Spleen (tissue), 11 donors: Measurements from ENCODE around the gene CXCL3. TPM values are rescaled to one million over a fixed set of nuclear protein-coding genes. Genes with fewer than 3 reads are reported as not detected.

ENCODE experiments used
- DNase-seq: peaks from one replicate; pipeline ENCODE4 v3.0.0-alpha.2; 2020
- H3K27ac ChIP-seq, 8 donors: fragments of 200-600 bp; sonication (generic) in 7 of 8; 1 replicate in 4 of 8; 2 replicates in 4 of 8; pipeline versions ENCODE4 v1.5.0 to v1.8.0; 2016 to 2021; ENCODE audit warnings: inconsistent platforms in 4 of 8, mild to moderate bottlenecking in 4 of 8, moderate library complexity in 1 of 8
- H3K27me3 ChIP-seq, 7 donors: fragments of 200-600 bp; sonication (generic) in 6 of 7; replicated peaks in 1 of 7; 1 replicate in 4 of 7; 2 replicates in 3 of 7; pipeline versions ENCODE4 v1.5.0 to v1.8.0; 2016 to 2021; ENCODE audit warnings: inconsistent platforms in 3 of 7, mild to moderate bottlenecking in 1 of 7
- H3K36me3 ChIP-seq, 6 donors: fragments of 200-600 bp; sonication (generic) in 5 of 6; 1 replicate in 4 of 6; 2 replicates in 2 of 6; pipeline versions ENCODE4 v1.5.0 to v1.8.0; 2016 to 2021; ENCODE audit warnings: inconsistent platforms in 2 of 6
- H3K4me1 ChIP-seq, 6 donors: fragments of 200-600 bp; sonication (generic) in 5 of 6; 1 replicate in 3 of 6; 2 replicates in 3 of 6; pipeline versions ENCODE4 v1.5.0 to v1.8.0; 2016 to 2021; ENCODE audit warnings: inconsistent platforms in 3 of 6
- H3K4me3 ChIP-seq, 8 donors: fragments of 200-600 bp; sonication (generic) in 7 of 8; 1 replicate in 4 of 8; 2 replicates in 4 of 8; pipeline versions ENCODE4 v1.5.0 to v1.8.0; 2016 to 2021; ENCODE audit warnings: inconsistent platforms in 4 of 8, mild to moderate bottlenecking in 4 of 8, moderate library complexity in 2 of 8
- H3K9me3 ChIP-seq, 8 donors: fragments of 200-600 bp; sonication (generic) in 7 of 8; 1 replicate in 4 of 8; 2 replicates in 4 of 8; pipeline versions ENCODE4 v1.5.0 to v1.8.0; 2016 to 2021; ENCODE audit warnings: inconsistent platforms in 4 of 8
- POLR2A ChIP-seq, 3 donors: fragments of 450-650 bp; IDR thresholded peaks; one replicate each; pipeline ENCODE4 v1.5.1; 2017; ENCODE audit warnings: antibody characterized with exemption in 3 of 3, mild to moderate bottlenecking in 1 of 3
- POLR2AphosphoS5 ChIP-seq, 3 donors: sonication (generic); formaldehyde crosslinking; IDR thresholded peaks; one replicate each; pipeline ENCODE4 v1.5.1; 2017; ENCODE audit warnings: antibody characterized with exemption in 3 of 3
- intact Hi-C: fragments of 100-400 bp; cut with DNase I; formaldehyde crosslinking; loops from one replicate; pipeline ENCODE4 v1.15.0; 2023; ENCODE audit warnings: low total_unique reads
- polyA plus RNA-seq, 3 donors: library from polyadenylated mRNA; stranded (reverse); fragments of 200-250 nt; gene quantifications; one replicate each; pipeline ENCODE4 v1.2.1, GENCODE V29; 2013
- total RNA-seq, 7 donors: library from RNA; depleted of rRNA in 3 of 7; stranded (reverse); fragments of >200 nt in 3 of 7; fragmentation: NEBNext Ultra II Directional in 4 of 7; extraction: Animal tissue kit (Norgen Biotek cat#: 25700) in 4 of 7; gene quantifications; one replicate each; pipeline versions ENCODE4 v1.1.0 to v1.2.1, GENCODE V29; 2016 to 2021
- TF ChIP-seq, protein P1 (sequence below), 11 experiments: fragments of 200-600 bp in 7 of 11; fragments of 450-650 bp in 4 of 11; sonication (generic) in 4 of 11; IDR thresholded peaks in 8 of 11; conservative IDR thresholded peaks in 3 of 11; 1 replicate in 7 of 11; 2 replicates in 4 of 11; pipeline versions ENCODE4 v1.4.0 to v1.8.0; 2016 to 2021; ENCODE audit warnings: antibody characterized with exemption in 11 of 11, inconsistent platforms in 4 of 11, mild to moderate bottlenecking in 1 of 11
- donor health status: healthy with polysubstance abuse.
- donor health status: DM: no; HTN: no; CAD: no; lungs with moderate emphysema.
- donor health status: DM: no; HTN: no; CAD: no.
- donor health status: Bipolar disorder and iron deficiency.
- donor health status: healthy.
- donor health status: DM: no; HTN: no; CAD: no.
- donor health status: DM: yes; HTN: yes; CAD: no.

CXCL3 gene
- total and polyA plus RNA-seq, 10 donors: 0.52 to 4.0 (median 2.5) TPM

DNA sequence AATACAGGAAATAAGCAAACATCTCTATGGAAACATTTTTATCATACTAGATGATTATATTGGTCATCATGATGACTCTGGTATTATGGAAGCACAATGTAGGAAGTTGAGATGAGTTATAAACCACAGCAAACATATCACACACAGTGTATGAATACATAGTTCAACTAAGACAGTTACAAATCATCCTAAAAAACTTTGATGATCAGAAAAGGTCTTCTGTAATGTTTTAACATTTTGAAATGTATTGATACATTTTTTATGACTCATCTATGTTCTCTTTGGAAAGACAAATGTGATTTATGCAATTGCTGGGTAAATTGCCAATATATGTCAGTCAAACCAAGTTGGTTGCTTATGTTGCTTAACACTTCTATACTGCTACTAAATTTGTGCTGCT lies 4.8 kb downstream of the CXCL3 start:
- Histone ChIP-seq H3K27ac (no peak overlapping the region), H3K9me3 (peaks cover 0 to 2% (median 0%) of the 10 kb centered on the region in 8 donors), H3K4me1 (peaks cover 0 to 23% (median 4%) of the 10 kb centered on the region in 6 donors), H3K36me3 (no peaks in the 10 kb centered on the region), H3K4me3 (no peak overlapping the region), H3K27me3 (peaks cover 0 to 22% (median 0%) of the 10 kb centered on the region in 7 donors)
- TF ChIP-seq POLR2A (IDR thresholded peaks at IDR 0.05) (no peak), POLR2AphosphoS5 (IDR thresholded peaks at IDR 0.05) (no peak)
- TF ChIP-seq, protein P1, sequence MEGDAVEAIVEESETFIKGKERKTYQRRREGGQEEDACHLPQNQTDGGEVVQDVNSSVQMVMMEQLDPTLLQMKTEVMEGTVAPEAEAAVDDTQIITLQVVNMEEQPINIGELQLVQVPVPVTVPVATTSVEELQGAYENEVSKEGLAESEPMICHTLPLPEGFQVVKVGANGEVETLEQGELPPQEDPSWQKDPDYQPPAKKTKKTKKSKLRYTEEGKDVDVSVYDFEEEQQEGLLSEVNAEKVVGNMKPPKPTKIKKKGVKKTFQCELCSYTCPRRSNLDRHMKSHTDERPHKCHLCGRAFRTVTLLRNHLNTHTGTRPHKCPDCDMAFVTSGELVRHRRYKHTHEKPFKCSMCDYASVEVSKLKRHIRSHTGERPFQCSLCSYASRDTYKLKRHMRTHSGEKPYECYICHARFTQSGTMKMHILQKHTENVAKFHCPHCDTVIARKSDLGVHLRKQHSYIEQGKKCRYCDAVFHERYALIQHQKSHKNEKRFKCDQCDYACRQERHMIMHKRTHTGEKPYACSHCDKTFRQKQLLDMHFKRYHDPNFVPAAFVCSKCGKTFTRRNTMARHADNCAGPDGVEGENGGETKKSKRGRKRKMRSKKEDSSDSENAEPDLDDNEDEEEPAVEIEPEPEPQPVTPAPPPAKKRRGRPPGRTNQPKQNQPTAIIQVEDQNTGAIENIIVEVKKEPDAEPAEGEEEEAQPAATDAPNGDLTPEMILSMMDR (IDR thresholded peaks at IDR 0.05 in 8 of 11, conservative IDR thresholded peaks at IDR 0.05 in 3 of 11): no peak
- intact Hi-C loops: no loop called here
- no peak for DNase-seq

- DNase-seq: no peak
- TF ChIP-seq POLR2AphosphoS5 (IDR thresholded peaks at IDR 0.05) (no peak), POLR2A (IDR thresholded peaks at IDR 0.05) (no peak)
- TF ChIP-seq, protein P1 (IDR thresholded peaks at IDR 0.05 in 8 of 11, conservative IDR thresholded peaks at IDR 0.05 in 3 of 11): no peak
- Histone ChIP-seq H3K4me1 (peaks cover 0 to 8% (median 0%) of the 10 kb centered on the region in 6 donors), H3K27me3 (peaks cover 0 to 5% (median 0%) of the 10 kb centered on the region in 7 donors), H3K4me3 (no peak overlapping the region), H3K9me3 (peaks cover 0 to 6% (median 0%) of the 10 kb centered on the region in 8 donors), H3K27ac (no peak overlapping the region), H3K36me3 (no peaks in the 10 kb centered on the region)
- intact Hi-C loops: no loop called here
Observed at GRCh38 chr4:74032064-74032463, 6.4 kb downstream of the CXCL3 start.

DNA sequence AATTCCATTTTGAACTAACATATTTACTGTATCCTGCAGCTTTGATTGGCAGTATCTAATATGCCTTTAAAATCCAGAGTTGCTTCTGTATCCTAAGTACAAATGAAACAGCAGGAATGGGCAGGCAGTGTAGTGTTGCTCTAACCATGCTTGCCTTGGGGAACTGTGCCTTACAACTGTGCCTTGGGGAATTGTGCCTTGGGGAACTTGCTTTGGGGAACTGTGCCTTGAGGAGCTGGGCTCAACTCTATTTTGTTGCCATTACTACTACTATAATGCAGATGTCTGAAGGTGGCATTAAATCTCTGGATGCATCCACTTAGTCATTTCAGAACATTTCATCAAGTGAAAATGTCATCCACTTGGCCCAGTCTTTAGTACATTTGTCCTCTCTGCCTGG lies 6.9 kb downstream of the CXCL3 start:
- TF ChIP-seq POLR2A (IDR thresholded peaks at IDR 0.05): no peak
- TF ChIP-seq POLR2AphosphoS5 (IDR thresholded peaks at IDR 0.05): no peak
- TF ChIP-seq, protein P1 (IDR thresholded peaks at IDR 0.05 in 8 of 11, conservative IDR thresholded peaks at IDR 0.05 in 3 of 11): no peak
- no peaks in the 10 kb centered on the region for H3K36me3 ChIP-seq
- DNase-seq: no peak
- H3K27ac ChIP-seq: no peak overlapping the region
- intact Hi-C loops: no loop called here
- peaks cover 0 to 5% (median 0%) of the 10 kb centered on the region in 7 donors for H3K27me3 ChIP-seq
- H3K9me3 ChIP-seq: peaks cover 0 to 6% (median 0%) of the 10 kb centered on the region in 8 donors
- H3K4me3 ChIP-seq: no peak overlapping the region
- peaks cover 0 to 6% (median 0%) of the 10 kb centered on the region in 6 donors for H3K4me1 ChIP-seq

- intact Hi-C loops: no loop called here
- no peak for DNase-seq
- no peak overlapping the region for H3K27ac ChIP-seq
Observed at GRCh38 chr4:74030285-74030684, 8.2 kb downstream of the CXCL3 start.

More at GRCh38 chr4:74030285-74030684, 8.2 kb downstream of the CXCL3 start:
- no peaks in the 10 kb centered on the region for H3K36me3 ChIP-seq
- H3K27me3 ChIP-seq: peaks cover 0 to 5% (median 0%) of the 10 kb centered on the region in 7 donors
- H3K4me1 ChIP-seq: peaks cover 0 to 6% (median 0%) of the 10 kb centered on the region in 6 donors
- no peak overlapping the region for H3K4me3 ChIP-seq
- peaks cover 0 to 14% (median 0%) of the 10 kb centered on the region in 8 donors for H3K9me3 ChIP-seq
- TF ChIP-seq POLR2A (IDR thresholded peaks at IDR 0.05) (no peak), POLR2AphosphoS5 (IDR thresholded peaks at IDR 0.05) (no peak)
- TF ChIP-seq, protein P1 (IDR thresholded peaks at IDR 0.05 in 8 of 11, conservative IDR thresholded peaks at IDR 0.05 in 3 of 11): no peak
